Right renal cortex interstitium (tissue), 3 donors: Measurements from ENCODE around the gene PDE5A. TPM values are rescaled to one million over a fixed set of nuclear protein-coding genes. Genes with fewer than 3 reads are reported as not detected.

Source experiments
- DNase-seq, 3 donors: peaks; one replicate each; pipeline ENCODE4 v3.0.0-alpha.2; 2013; ENCODE audit warnings: low read depth in 3 of 3, low spot score in 2 of 3
- polyA plus RNA-seq, 3 donors: library from polyadenylated mRNA; unstranded; fragments of 120-200 nt; gene quantifications; one replicate each; pipeline ENCODE4 v1.2.1, GENCODE V29; 2013; ENCODE audit not compliant: insufficient read length in 3 of 3

PDE5A gene
- polyA plus RNA-seq, 3 donors = 41.1 to 46.4 (median 43.1) TPM

- no peak for DNase-seq
Measured at GRCh38 chr4:119587796-119588195, 40.8 kb downstream of the PDE5A start.

GRCh38 chr4:119585771-119586170, 42.8 kb downstream of the PDE5A start:
- no peak for DNase-seq

- DNase-seq = no peak
Measured at GRCh38 chr4:119581190-119581873, 47.3 kb downstream of the PDE5A start.

- DNase-seq = no peak
Measured at GRCh38 chr4:119580293-119580692, 48.3 kb downstream of the PDE5A start.

- DNase-seq = no peak
Measured at GRCh38 chr4:119579823-119580222, 48.8 kb downstream of the PDE5A start.

GRCh38 chr4:119570401-119570800, 58.2 kb downstream of the PDE5A start:
- no peak for DNase-seq

- DNase-seq = no peak
Measured at GRCh38 chr4:119564106-119564505, 64.5 kb downstream of the PDE5A start.

- DNase-seq = peak; percentile 32 to 51 (median 41)
Measured at GRCh38 chr4:119559044-119559647, 69.5 kb downstream of the PDE5A start.

- DNase-seq = no peak
Measured at GRCh38 chr4:119550857-119551532, 77.6 kb downstream of the PDE5A start.

- no peak for DNase-seq
Measured at GRCh38 chr4:119549639-119550038, 79.0 kb downstream of the PDE5A start.

GRCh38 chr4:119543779-119544178, 84.8 kb downstream of the PDE5A start:
- no peak for DNase-seq

- no peak for DNase-seq
Measured at GRCh38 chr4:119543187-119543586, 85.4 kb downstream of the PDE5A start.

GRCh38 chr4:119540249-119540648, 88.4 kb downstream of the PDE5A start:
- no peak for DNase-seq

GRCh38 chr4:119537586-119537985, 91.0 kb downstream of the PDE5A start:
- DNase-seq = no peak

GRCh38 chr4:119536572-119537528, 91.8 kb downstream of the PDE5A start:
- DNase-seq = no peak

- DNase-seq = no peak
Measured at GRCh38 chr4:119532319-119532718, 96.3 kb downstream of the PDE5A start.

GRCh38 chr4:119529788-119530187, 98.8 kb downstream of the PDE5A start:
- no peak for DNase-seq

- no peak for DNase-seq
Measured at GRCh38 chr4:119526786-119527550, 101.6 kb downstream of the PDE5A start.

GRCh38 chr4:119525771-119526712, 102.6 kb downstream of the PDE5A start:
- no peak for DNase-seq
